ENCODE data around the gene TGFBR1.

GRCh38 chr9:99146574-99146973 lies 41.7 kb downstream of the TGFBR1 start:
- TF ChIP-seq CTCF (conservative IDR thresholded peaks at IDR 0.05; ENCODE audit: low read length) (no peak), EZH2phosphoT487 (IDR thresholded peaks at IDR 0.05; ENCODE audit: borderline replicate concordance) (no peak)

All from Loucy (cell line).